ENCODE data around the gene SPEF2.

DNA sequence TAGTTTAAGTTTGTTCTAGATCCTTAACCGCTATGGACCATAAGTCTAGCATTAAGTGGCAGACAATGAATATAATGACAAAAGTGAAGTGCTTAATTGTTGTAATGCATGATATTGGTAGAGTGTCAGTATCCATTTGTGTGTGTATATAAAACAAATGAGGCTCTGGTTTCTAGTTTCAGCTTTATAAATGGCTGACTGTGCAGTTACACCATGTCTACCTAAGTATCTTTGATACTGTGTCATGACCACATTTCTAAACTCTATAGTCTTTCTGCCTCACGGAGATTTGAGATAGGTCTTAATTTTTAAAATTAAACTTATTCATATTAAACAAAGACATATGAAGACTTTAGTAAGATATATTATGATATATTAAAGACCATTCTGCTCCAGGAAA, 92.0 kb downstream of the SPEF2 start:
- TF ChIP-seq ZNF155 (tag by site-specific recombination; IDR thresholded peaks at IDR 0.05) (no peak), ZNF174 (tag by site-specific recombination; IDR thresholded peaks at IDR 0.05) (no peak), YY1 (tag by site-specific recombination; IDR thresholded peaks at IDR 0.05) (no peak), ZNF266 (tag by site-specific recombination; IDR thresholded peaks at IDR 0.05; ENCODE audit: low read depth) (no peak), ZBTB26 (tag by site-specific recombination; optimal IDR thresholded peaks at IDR 0.05) (no peak), SCRT1 (tag by site-specific recombination; IDR thresholded peaks at IDR 0.05; ENCODE audit: borderline replicate concordance) (no peak), ZSCAN23 (tag by site-specific recombination; IDR thresholded peaks at IDR 0.05) (no peak), ATF2 (tag by site-specific recombination; IDR thresholded peaks at IDR 0.05; ENCODE audit: low read depth) (no peak), ZNF324 (tag by site-specific recombination; IDR thresholded peaks at IDR 0.05) (no peak), ZNF19 (tag by site-specific recombination; IDR thresholded peaks at IDR 0.05; ENCODE audit: low read depth) (no peak)
- TF ChIP-seq, protein P1, sequence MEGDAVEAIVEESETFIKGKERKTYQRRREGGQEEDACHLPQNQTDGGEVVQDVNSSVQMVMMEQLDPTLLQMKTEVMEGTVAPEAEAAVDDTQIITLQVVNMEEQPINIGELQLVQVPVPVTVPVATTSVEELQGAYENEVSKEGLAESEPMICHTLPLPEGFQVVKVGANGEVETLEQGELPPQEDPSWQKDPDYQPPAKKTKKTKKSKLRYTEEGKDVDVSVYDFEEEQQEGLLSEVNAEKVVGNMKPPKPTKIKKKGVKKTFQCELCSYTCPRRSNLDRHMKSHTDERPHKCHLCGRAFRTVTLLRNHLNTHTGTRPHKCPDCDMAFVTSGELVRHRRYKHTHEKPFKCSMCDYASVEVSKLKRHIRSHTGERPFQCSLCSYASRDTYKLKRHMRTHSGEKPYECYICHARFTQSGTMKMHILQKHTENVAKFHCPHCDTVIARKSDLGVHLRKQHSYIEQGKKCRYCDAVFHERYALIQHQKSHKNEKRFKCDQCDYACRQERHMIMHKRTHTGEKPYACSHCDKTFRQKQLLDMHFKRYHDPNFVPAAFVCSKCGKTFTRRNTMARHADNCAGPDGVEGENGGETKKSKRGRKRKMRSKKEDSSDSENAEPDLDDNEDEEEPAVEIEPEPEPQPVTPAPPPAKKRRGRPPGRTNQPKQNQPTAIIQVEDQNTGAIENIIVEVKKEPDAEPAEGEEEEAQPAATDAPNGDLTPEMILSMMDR (tag by site-specific recombination; IDR thresholded peaks at IDR 0.05), result no peak

All from HEK293 (cell line).